Measurements from ENCODE around the gene EBF3.
"Not testable (repeated sequence)": the region's sequence is repeated elsewhere in the genome, so short reads cannot be mapped to it uniquely, and the experiment has no call there.

The EBF3 gene

GRCh38 chr10:129926066-129927055, 37.7 kb downstream of the EBF3 start:
- DNase-seq: no peak

GRCh38 chr10:129924375-129925085, 39.5 kb downstream of the EBF3 start:
- no peak for DNase-seq

GRCh38 chr10:129922598-129923123, 41.4 kb downstream of the EBF3 start:
- no peak for DNase-seq

- DNase-seq: no peak
These were observed 42.1 kb downstream of the EBF3 start for GRCh38 chr10:129921801-129922597.

- DNase-seq: no peak
These were observed 42.9 kb downstream of the EBF3 start for GRCh38 chr10:129921065-129921670.

- not testable (repeated sequence) for DNase-seq
These were observed 43.9 kb downstream of the EBF3 start for GRCh38 chr10:129920187-129920586.

- DNase-seq: no peak
These were observed 44.7 kb downstream of the EBF3 start for GRCh38 chr10:129919358-129919757.

GRCh38 chr10:129918836-129919235, 45.2 kb downstream of the EBF3 start:
- DNase-seq: no peak

GRCh38 chr10:129918401-129918800, 45.7 kb downstream of the EBF3 start:
- DNase-seq: no peak

- DNase-seq: no peak
These were observed 46.1 kb downstream of the EBF3 start for GRCh38 chr10:129917936-129918335.

GRCh38 chr10:129916506-129916995, 47.5 kb downstream of the EBF3 start:
- no peak for DNase-seq

- no peak for DNase-seq
These were observed 48.3 kb downstream of the EBF3 start for GRCh38 chr10:129915526-129916378.

GRCh38 chr10:129914960-129915359, 49.1 kb downstream of the EBF3 start:
- no peak for DNase-seq

- no peak for DNase-seq
These were observed 49.8 kb downstream of the EBF3 start for GRCh38 chr10:129914153-129914855.

- DNase-seq: no peak
These were observed 50.9 kb downstream of the EBF3 start for GRCh38 chr10:129912986-129913695.

- no peak for DNase-seq
These were observed 51.7 kb downstream of the EBF3 start for GRCh38 chr10:129912166-129912917.

GRCh38 chr10:129911451-129912165, 52.5 kb downstream of the EBF3 start:
- no peak for DNase-seq

- DNase-seq: no peak
These were observed 53.2 kb downstream of the EBF3 start for GRCh38 chr10:129910861-129911260.

Data from CD4-positive, alpha-beta T cell treated with Interleukin-17A for 4 hours (primary cell).